Pancreas (tissue), 10 donors: ENCODE data around the gene MYOZ1. TPM values are rescaled to one million over a fixed set of nuclear protein-coding genes. Genes with fewer than 3 reads are reported as not detected.
A peak's percentile ranks its signal among the peaks of the same experiment; 100 is the strongest.

Source experiments
- ATAC-seq, 4 donors: fragments of 200-7000 bp; cut with Tn5 transposase; one replicate each; pipeline versions ENCODE4 v1.8.0 to v1.9.1; 2020; ENCODE audit warnings: mild to moderate bottlenecking in 4 of 4, moderate library complexity in 4 of 4
- DNase-seq, 6 donors: peaks; one replicate each; pipeline ENCODE4 v3.0.0-alpha.2; 2020
- FAIRE-seq: peaks from 2 replicates; lab custom pipeline; 2012; peaks lifted over from hg19 to GRCh38; lab: Jason Lieb, UNC
- H3K27ac ChIP-seq, 4 donors: fragments of 200-600 bp; sonication (generic); 1 replicate in 3 of 4; 2 replicates in 1 of 4; pipeline versions ENCODE4 v1.5.0 to v1.8.0; 2020
- H3K27me3 ChIP-seq, 4 donors: fragments of 200-600 bp; one replicate each; pipeline ENCODE4 v1.8.0; 2021
- H3K36me3 ChIP-seq, 3 donors: fragments of 200-600 bp; sonication (generic) in 1 of 3; one replicate each; pipeline versions ENCODE4 v1.5.0 to v1.8.0; 2020 to 2021
- H3K4me1 ChIP-seq, 3 donors: fragments of 200-600 bp; one replicate each; pipeline ENCODE4 v1.8.0; 2021
- H3K4me3 ChIP-seq, 4 donors: fragments of 200-600 bp; sonication (generic) in 2 of 4; one replicate each; pipeline versions ENCODE4 v1.5.0 to v1.8.0; 2020 to 2021
- H3K9me3 ChIP-seq, 4 donors: fragments of 200-600 bp; one replicate each; pipeline ENCODE4 v1.8.0; 2021
- CTCF ChIP-seq, 4 donors: fragments of 200-600 bp; sonication (generic) in 3 of 4; IDR thresholded peaks; one replicate each; pipeline versions ENCODE4 v1.5.0 to v1.8.0; 2021; ENCODE audit warnings: antibody characterized with exemption in 4 of 4
- WGBS, 2 donors: extraction: QIAGEN DNeasy Blood & Tissue Kit; methylation state at CpG; one replicate each; pipeline ENCODE4 v1.1.7; 2013; 5-methylcytosine and 5-hydroxymethylcytosine counted together
- intact Hi-C, 3 donors: fragments of 100-400 bp; cut with DNase I; formaldehyde crosslinking; loops; one replicate each; pipeline versions ENCODE4 v1.11.1 to v1.14.2; 2022
- polyA plus RNA-seq, 2 donors: library from polyadenylated mRNA; stranded (reverse); fragments of 200-250 nt; gene quantifications; one replicate each; pipeline ENCODE4 v1.2.3, GENCODE V29; 2013
- total RNA-seq, 6 donors: library from RNA; stranded (reverse); fragmentation: NEBNext Ultra II Directional in 4 of 6; extraction: Animal tissue kit (Norgen Biotek cat#: 25700) in 4 of 6; gene quantifications; one replicate each; pipeline versions ENCODE4 v1.2.1 to v1.2.4, GENCODE V29; 2021 to 2023
- donor health status: healthy with polysubstance abuse.
- donor health status: DM: no; HTN: no; CAD: no; lungs with moderate emphysema.
- donor health status: DM: no; HTN: no; CAD: no.
- donor health status: control.
- donor health status: control.
- donor health status: Bipolar disorder and iron deficiency.
- donor health status: DM: yes; HTN: yes; CAD: no.
- donor health status: DM: no; HTN: no; CAD: no.
- donor health status: DM: no; HTN: no; CAD: no.
- donor health status: DM: yes; HTN: yes; CAD: no.

Gene MYOZ1
- total and polyA plus RNA-seq, 8 donors, result 0.11 to 1.2 (median 0.26) TPM; not detected in 4

- intact Hi-C loops, result loop anchor here in 1 of 3 donors (10.0 kb wide), 1 partner anchor 113 kb away; no protein-coding TSS in a partner anchor
- no peak for TF ChIP-seq CTCF (IDR thresholded peaks at IDR 0.05)
- no peaks in the 10 kb centered on the region for H3K9me3 ChIP-seq
- peak overlapping the region; percentile 37 to 79 (median 49) for H3K4me3 ChIP-seq
- no peaks in the 10 kb centered on the region for H3K27me3 ChIP-seq
- no peaks in the 10 kb centered on the region for H3K36me3 ChIP-seq
- no peaks in the 10 kb centered on the region for H3K4me1 ChIP-seq
- peak; percentile 60 to 79 (median 76) for ATAC-seq
- peak; percentile 48 to 81 (median 58) for DNase-seq
- H3K27ac ChIP-seq, result no peak overlapping the region
- no peak for FAIRE-seq
- 12 to 14% methylated on average over 31 to 32 of the region's 32 CpGs for WGBS, 2 donors
Observed at GRCh38 chr10:73647211-73647874, 6.1 kb upstream of the MYOZ1 start.

- Histone ChIP-seq H3K9me3 (no peaks in the 10 kb centered on the region), H3K4me3 (no peak overlapping the region), H3K27ac (no peak overlapping the region), H3K4me1 (no peaks in the 10 kb centered on the region), H3K36me3 (no peaks in the 10 kb centered on the region), H3K27me3 (no peaks in the 10 kb centered on the region)
- TF ChIP-seq CTCF (IDR thresholded peaks at IDR 0.05), result no peak
- DNase-seq (peak in 1 of 6 donors; percentile 64), ATAC-seq (no peak), FAIRE-seq (no peak)
- intact Hi-C loops, result loop anchor here in 1 of 3 donors (10.0 kb wide), 1 partner anchor 112 kb away; no protein-coding TSS in a partner anchor
- WGBS, 2 donors, result 93 to 96% methylated on average over 9 of the region's 9 CpGs
Observed at GRCh38 chr10:73646598-73647041, 5.3 kb upstream of the MYOZ1 start.

- H3K27ac ChIP-seq, result no peak overlapping the region
- WGBS, 2 donors, result 82 to 88% methylated on average over 3 of the region's 3 CpGs
- no peaks in the 10 kb centered on the region for H3K9me3 ChIP-seq
- no peak overlapping the region for H3K4me3 ChIP-seq
- DNase-seq (no peak), ATAC-seq (no peak), FAIRE-seq (no peak)
- intact Hi-C loops, result loop anchor here in 1 of 3 donors (10.0 kb wide), 1 partner anchor 110 kb away; no protein-coding TSS in a partner anchor
- H3K27me3 ChIP-seq, result no peaks in the 10 kb centered on the region
- no peaks in the 10 kb centered on the region for H3K36me3 ChIP-seq
- no peak for TF ChIP-seq CTCF (IDR thresholded peaks at IDR 0.05)
- H3K4me1 ChIP-seq, result no peaks in the 10 kb centered on the region
Observed at GRCh38 chr10:73645251-73645650, 4.0 kb upstream of the MYOZ1 start.

GRCh38 chr10:73644767-73645166, 3.5 kb upstream of the MYOZ1 start:
- Histone ChIP-seq H3K9me3 (no peaks in the 10 kb centered on the region), H3K4me1 (no peaks in the 10 kb centered on the region), H3K4me3 (no peak overlapping the region), H3K27ac (no peak overlapping the region), H3K36me3 (no peaks in the 10 kb centered on the region), H3K27me3 (no peaks in the 10 kb centered on the region)
- ATAC-seq (no peak), DNase-seq (no peak), FAIRE-seq (no peak)
- no peak for TF ChIP-seq CTCF (IDR thresholded peaks at IDR 0.05)
- WGBS, 2 donors, result 58 to 74% methylated on average over 1 of the region's 1 CpG
- intact Hi-C loops, result loop anchor here in 2 of 3 donors (5.0 to 10.0 kb wide), 2 partner anchors 110 to 117 kb away; no protein-coding TSS in a partner anchor
